Activated CD4-positive, CD25-positive, alpha-beta regulatory T cell treated with anti-CD3 and anti-CD28 coated beads, Interleukin-2, amount 50 U/mL, for 72 hours (primary cell): Measurements from ENCODE around the gene ST7.
A peak's percentile ranks its signal among the peaks of the same experiment; 100 is the strongest.

Experiments
- DNase-seq: peaks from one replicate; pipeline ENCODE4 v3.0.0; 2021

Gene ST7

DNA sequence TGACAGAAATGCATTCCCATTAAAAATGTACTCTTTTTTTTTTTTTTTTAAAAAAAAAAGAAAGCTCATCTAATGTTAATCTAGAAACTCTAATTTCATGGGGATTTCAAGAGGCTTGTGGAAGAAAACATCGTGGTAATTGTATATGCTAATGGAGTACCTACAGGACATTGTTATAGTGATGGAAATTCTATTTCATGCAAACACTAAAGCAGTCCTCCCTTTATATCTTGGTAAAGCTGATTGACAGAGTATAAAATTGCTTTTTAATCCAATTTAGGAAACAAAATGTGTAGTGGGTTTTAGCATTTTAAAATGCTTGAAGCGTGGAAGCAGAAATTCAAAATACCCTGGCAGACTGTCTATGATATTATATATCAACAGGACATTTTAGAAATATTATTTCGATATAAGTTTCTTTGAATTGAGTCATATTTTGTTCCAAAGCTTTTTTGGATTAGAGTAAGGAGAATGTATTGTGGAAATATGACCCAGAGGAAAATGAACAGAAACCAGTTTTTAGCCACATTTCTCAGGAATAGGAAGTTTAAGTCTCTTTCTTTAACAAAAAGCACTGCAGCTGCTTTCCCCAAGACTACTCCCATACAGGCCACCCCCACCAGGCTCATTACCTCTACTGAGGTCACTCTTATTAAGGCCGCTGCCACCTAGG is 247.6 kb downstream of the ST7 start:
- DNase-seq = no peak

DNA sequence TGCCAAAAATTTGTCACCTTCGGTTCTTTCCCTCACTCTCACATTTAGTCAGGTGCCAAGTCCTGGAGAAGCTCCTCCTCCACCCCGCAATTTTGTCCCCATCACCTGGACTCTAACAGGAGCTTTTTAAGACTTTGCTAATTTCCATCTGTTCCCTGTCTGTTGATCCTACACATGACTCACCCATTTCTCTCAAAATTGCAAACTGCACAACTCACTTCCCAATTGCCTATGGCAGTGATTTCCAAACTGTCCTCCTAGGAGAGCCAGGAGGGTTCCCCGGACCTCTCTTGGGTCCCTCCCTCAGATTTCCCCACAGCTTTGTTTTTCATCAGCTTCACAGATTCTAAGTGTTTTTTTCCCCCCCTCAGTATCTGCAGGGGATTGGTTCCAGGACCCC is 249.2 kb downstream of the ST7 start:
- no peak for DNase-seq

DNA sequence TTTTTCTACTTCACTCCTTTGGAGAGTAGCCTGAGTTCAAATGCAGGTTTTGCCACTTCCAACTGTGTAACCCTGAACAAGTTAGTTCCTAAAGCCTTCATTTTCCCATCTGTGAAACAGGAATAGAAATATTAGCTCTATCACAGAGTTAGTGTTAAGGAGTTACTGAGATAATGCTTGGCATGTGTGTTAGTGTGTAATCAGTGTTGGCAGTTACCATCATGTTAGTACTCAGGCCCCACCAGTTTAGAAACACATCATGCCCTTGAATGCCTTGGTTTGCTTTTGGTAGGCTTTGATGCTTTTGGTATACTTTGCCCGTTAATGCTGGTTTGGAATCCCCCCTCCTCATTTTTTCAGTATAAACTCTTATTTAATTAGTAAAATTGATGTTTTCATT is 249.9 kb downstream of the ST7 start:
- no peak for DNase-seq

DNA sequence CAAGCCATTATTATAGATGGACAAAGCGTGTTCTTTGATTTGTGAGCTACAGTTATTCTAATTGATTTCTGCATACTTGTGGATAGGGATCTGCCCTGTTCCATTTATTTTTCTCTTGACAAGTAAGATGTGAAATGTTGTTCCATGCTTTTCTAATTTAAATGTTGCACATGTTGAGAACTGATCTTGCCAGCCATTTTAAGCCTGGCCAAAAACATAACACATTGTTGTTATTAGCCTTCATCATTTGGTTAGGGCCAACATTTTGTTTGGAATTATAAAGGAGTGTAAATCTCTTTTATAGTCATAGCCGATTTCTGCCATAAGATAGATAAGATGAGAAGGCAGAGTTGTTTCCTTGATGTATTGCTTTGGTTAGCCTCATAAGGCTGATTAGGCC is 252.6 kb downstream of the ST7 start:
- no peak for DNase-seq

DNA sequence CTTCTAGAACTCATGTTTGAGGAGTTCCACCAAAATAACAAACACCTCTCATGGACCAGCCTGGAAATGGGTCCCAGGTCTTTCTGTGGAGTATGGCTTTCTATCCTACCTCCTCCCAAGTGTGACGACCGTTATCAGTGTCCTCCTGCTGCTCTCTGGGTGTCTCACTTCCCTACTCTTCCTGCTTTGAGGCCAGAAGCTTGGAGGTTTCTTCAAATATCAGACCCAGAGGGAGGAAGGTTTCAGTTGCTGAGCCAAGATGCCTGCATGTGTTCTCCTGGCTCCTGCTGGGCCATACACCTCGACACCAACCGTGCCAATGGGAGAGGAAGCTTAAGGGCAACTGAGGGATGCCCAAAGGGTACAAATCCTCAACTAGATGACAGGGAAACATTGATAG is 255.0 kb downstream of the ST7 start:
- no peak for DNase-seq

DNA sequence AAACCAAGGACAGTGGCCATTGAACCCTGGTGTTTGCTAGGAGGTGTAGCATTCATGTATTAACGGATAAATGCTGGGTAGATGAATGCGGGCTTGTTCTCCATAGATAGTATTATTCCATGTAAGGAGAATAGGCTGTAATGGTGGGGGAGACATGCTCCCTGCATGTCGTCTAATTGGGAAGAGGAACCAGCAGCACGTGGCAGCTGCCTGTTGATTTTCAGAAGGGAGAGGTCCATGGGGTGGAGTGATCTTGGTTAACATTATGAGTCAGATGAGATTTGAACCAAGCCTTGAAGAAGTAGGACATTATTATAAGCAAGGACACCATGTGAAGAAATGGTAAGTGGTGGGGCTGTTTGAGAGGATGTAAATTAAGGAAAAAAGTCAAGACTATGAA is 257.1 kb downstream of the ST7 start:
- DNase-seq = no peak

DNA sequence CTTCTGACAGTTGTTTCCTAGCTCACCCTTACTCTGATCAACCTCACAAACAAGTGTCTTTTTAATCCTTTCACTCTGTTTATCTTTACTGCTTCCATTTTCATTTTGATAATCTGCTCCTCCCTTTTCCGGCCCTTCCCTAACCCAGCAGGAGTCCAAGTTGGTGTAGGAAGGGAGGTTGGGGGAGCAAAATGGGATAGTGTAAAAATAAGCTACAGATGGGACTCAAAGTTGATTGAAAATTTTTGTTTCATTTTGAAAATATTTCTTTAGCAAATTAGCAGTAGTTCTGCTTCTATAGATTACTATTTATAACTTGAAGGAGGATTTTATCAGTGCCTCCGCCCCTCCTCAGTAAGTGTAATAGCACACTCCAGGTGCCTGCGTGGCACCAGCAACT is 257.6 kb downstream of the ST7 start:
- no peak for DNase-seq

DNA sequence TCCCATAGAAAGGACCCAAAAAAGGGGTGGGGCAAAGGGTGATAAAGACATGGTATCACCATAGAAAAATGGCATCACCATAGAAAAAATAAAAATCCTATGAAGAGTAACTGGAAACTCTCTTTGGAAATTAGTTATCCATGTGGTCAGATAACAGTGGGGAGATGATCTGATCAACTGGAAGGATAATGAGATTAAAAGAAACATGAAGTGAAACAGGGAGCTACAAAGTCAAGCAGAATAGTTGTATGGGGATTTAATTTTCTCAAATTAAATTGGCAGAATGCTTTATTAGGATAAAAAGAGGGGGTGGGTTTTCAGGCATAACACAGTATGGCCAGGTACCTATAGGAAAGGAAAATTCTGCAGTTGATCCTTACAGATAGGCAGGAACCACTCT is 258.3 kb downstream of the ST7 start:
- no peak for DNase-seq

DNA sequence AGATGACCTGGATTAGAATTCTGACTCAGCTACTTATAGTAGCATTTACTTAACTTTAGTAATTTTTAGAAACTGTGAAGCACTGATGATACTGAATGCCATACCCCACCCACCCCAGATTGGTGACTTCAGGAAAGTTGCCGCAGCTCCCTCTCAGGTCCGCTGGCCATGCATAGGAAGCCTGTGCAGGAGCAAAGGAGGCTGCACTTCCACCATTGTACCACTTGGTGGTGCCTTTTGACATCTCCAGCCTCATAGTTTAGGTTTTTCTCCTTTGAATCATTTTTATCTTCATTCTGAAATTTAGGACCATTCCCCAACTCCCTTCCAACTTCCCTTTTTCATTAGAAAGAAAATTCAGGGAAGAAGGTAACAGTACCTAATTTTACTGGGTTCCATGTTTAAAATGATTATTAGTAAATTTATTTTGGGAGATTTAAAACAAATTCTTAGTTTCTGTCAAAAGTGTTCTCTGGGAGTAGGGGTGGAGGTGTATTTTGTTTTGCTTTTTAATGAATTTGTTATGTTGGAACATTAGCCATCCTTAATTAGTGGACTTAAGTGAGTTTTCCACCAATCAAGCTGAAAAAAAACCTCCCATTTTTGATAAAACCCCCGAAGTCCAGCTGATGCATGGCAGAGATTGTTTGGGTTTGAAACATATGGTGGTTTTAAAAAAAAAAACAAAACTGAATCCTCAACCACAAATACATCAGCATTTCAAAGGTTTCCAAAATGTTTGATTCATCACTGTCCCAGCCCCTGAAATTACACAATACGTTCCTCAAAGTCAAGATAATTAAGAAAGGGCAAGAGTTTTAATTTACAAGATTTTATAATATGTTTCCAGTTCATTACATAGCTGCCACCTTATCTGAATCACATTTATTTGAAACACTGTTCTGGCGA is 259.9 kb downstream of the ST7 start:
- peak; percentile 43 for DNase-seq

DNA sequence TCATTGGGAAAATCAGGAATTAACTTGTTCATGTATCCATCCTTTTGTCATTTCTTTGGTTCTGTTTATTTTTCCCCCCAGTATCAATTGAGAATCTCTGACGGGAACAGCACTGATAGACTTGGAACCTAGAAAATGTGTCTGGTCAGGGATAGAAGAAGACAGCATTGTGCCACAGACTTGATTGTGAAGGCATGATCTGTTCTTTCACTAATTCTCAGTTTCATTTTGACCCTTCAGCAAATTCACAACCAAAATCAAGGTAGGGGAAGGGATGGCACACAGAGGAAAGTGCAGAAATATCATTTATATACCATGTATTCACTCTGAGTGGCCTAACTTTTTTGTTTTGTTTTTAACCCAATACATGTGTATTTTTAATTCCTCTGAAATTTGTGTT is 262.7 kb downstream of the ST7 start:
- DNase-seq = no peak

DNA sequence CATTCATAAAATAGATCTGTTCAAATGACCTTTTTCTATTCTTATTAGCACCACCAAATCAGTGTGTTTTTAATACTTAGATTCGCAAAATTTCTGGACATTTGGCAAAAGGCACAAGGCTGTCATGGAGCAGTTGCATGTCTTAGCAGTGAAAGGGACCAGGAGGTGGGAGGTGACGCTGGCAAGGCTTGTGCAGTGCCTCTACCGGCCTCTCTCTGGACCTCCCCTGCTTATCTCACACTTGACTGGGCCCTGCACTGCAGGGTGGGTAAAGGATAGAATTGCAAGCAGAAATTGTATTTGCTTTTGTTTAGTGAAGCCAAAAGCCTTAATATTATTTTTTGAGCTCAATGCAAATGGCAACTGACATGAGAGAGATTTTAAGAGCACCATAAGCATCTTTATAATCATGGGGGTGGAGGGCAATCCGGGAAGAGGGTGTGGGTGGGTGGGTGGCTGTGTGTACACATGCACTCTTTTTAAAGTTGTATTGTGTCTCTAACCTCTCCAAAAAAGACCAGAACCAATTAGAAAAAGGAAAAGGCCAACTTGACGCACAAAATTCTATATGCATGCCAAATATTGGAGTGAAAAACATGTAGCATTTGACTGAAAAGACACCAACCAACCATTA is 263.3 kb downstream of the ST7 start:
- DNase-seq = no peak

DNA sequence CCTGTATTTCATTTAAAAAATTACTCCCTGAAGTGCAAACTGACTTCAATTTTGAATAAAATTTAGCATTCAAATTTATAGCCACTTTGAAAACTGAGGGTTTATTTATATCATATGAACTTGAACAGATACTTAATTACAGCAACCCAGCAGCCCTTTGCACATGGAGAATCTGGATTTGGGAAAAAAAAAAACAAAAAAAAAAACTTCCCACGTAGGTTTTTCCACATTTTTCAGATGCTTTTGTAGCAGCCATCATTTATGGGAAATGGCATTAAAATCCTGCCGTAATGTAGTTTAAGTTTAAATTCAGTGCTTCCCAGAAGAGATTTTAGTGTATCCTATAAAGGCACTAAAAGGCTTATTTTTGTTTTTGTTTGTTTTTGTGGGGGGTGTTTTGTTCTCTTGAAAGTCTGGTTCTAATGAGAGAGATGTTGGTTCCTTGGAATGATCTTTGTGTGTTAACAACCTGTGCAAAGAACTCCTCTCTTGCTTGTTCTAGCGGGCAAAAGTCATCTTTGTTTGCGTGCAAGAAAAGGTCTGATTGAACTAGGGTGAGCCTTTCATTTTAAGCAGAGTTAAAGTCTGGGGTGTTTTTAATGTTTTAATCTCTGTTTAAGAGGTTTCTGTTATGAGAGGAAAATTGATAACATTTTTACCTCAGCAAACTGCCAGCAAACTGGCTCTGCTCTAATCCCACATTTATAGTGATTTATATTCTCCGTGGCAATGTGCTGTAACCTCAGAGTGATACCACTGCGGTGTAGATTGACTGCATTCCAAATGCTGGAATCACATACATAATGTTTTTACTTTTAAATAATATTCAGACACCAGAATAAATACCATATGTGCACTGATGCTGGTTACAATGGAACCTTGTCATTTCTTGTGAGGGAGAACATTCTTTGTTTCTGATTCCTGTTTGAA is 264.1 kb downstream of the ST7 start:
- no peak for DNase-seq

DNA sequence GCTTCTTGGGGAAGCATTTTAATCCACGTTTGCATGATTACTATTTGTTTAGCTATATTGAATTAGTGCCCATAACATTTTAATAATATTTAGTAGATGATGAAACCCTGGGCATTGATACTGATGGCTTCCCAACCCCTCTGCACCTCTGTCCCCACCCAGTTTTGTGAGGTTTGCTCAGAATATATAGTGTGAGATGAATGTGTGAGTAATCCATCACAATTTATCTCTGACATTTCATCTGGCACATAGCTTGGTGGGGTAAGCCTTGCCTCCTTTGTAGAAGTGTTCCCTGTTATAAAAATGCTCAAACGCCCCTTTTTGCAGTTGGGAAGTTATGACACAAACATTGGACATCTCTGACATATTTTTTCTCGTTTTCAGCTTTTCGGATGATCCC is 265.4 kb downstream of the ST7 start:
- DNase-seq = no peak

DNA sequence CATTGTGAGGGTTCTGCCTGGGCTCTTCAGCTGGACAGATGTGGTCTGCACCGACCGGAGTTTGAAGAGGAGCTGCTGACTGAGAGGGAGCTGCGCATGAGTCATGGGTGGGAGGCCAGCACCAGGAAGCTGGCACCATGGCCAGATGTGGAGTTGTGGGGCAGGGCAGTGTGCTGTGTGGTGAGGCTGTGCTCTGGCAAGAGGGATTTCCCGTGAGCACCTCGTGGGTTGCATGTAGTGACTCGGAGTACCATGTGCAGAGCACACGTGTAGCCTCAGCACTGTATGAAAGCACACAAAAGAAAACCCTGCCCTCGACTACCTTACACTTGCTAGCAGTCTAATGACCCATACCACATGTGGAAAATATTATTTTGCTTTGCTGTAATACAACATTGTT is 266.2 kb downstream of the ST7 start:
- no peak for DNase-seq

DNA sequence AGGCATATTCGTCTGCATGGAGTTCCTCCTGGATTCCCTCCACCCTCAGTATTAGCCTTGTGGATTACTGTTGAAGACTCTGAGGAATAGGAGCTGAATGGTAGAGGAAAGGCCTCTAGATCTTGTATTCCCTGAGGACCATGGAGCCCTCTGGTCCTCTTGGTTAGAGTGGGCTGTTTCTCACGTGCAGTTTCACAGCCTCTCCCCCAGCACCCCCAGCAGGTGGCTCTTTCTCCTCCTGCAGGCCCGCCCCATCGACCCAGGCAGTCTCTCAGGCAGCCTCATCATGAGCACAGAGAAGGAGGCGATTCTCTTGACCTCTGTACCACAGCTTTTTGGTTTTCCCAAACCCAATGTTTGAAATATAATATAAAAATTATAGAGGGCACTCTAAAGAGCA is 267.5 kb downstream of the ST7 start:
- DNase-seq = no peak

DNA sequence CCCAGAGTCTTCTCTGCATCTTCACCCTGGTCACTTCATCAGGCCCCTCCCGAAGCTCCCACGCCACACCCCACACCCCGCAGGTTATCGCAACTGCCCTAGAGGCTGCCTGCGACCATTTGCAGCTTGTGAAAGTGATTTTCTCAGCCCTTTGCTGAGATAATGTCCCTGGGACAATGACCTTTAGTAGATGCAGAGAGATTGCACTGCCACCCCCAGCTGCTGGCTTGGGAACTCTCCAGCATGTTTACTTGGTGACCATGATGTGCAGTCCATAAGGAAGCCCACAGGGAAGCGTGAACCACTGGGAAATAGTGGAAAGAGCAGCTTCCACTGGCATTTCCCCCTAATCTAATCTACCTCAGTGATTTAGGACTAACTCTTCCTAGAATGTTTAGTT is 272.2 kb downstream of the ST7 start:
- no peak for DNase-seq

DNA sequence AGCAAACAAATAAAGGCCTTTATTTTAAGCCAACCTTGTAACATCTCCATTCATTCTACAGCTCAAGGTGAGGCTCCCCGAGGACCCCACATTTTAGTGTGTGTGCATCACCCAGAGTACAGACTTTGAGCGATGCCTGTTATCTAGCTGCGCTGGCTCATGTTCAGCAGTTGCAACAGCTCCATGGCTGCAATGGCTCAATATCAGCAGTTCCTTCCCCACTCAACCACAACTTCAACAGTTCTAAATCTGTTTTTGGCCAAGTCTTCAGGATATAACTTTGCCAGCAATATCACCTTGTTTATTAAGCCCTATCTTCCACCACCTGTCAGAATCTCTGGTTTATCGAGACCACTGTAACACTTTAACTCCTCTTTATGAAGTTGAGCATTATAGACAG is 273.8 kb downstream of the ST7 start:
- no peak for DNase-seq

DNA sequence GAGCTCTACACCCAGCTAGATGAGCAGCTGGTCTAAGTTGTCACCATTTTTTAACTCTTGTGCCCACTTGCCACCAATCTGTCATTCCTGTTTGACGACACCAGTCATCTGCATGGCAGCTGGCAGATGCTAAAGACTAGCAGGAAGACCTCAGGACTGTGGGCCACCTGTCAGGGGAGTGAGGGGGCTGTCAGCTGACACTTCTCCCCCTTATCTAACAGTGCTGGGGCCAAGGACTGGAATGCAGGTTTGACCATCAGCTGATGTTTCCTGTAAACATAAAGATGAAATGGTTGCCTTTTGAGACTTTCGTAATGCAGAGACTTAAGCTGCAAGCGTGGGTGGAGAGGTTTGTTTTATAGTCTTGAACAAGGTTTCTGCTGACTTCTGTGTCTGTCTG is 276.0 kb downstream of the ST7 start:
- DNase-seq = no peak

DNA sequence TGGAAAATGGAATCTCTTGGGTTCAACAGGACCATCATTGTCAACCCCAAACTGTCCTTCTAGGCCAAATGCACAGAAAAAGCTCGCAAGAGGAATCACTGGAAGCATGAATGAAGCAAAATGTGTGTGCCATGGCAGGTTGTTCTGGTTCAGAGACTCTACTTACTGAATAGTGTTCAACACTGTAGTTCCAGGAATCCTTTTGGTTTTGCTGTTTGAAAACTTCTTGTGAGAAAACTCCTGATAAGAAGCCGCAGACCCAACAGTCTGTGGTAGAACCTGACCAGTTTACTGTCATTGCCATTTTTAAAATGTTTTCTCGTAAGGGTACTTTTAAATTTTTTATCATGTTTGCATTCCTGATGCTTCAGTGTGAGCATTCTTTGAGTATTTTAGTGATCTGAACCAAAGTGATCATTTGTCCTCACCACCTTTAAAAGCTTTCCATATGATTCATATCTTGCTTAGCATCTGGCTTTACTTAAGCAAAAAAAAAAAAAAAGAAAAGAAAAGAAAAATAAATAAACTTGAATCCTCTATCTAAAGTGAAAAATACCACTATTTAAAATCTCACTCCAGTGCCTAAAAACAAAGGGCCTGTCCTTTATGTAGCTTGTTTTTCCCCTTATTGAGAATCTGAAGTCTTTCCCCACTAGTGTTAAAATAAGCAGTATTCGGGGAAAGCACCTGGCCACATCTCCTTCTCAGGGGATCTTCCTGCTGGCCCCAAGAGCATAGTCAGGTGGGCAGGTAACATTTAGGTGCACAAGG is 277.2 kb downstream of the ST7 start:
- no peak for DNase-seq

DNA sequence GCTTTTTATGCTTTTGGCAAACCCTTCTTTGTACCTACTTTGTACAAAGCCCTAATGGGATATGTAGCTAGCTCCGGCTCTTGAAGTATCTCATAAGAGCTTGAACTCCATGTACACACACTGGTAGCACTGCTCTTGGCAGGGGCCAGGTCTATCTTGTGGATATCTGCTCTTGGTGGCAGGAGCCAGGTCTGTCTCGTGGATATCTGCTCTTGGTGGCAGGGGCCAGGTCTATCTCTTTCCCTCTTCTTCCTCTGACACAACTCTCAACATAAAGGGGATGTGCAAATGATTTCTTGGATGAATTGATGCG is 277.7 kb downstream of the ST7 start:
- no peak for DNase-seq

DNA sequence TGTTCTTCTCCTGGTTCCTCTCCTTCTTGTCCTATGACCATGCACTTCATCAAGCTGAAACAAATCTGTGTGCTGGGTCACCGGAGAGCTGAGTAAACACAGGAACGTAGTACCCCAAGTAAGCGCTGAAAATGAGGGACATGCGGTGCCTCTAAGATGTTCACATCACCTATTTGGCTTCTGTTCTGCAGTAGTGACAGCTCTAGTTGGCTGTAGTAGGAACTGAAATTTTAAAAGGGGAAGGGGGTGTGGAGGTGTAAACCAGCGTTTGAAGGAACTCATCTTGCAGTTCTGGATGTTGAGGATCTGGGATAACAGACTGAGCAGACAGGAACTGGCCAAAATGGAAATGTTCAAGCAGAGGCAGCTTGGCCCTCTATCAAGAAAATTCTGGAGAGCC is 284.3 kb downstream of the ST7 start:
- DNase-seq = no peak

DNA sequence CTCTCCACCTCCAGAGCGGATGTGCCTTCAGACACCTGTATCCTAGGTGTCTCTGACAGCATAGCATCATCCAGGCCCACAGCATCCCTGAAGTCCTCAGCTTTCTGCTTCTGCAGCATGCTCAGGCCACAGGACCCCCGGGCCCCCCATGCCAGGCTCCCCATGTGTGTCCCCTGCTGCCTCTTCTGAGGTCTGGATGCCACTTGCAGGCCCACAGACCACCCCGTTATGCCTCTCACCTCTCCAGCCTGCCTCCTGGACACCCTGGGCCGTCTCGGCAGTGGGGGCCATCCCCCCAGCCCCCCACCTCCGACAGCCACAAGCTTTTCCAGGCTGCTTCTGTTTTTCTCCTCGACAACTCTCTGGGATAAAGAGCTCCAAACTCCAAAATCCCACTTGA is 285.2 kb downstream of the ST7 start:
- no peak for DNase-seq
